ENCODE data around the gene PLAAT2. TPM values are rescaled to one million over a fixed set of nuclear protein-coding genes. Genes with fewer than 3 reads are reported as not detected.
A peak's percentile ranks its signal among the peaks of the same experiment; 100 is the strongest.
"Not testable (repeated sequence)": the region's sequence is repeated elsewhere in the genome, so short reads cannot be mapped to it uniquely, and the experiment has no call there.

The PLAAT2 gene
- total RNA-seq, 2 donors from 2014 or later, result not detected

DNA sequence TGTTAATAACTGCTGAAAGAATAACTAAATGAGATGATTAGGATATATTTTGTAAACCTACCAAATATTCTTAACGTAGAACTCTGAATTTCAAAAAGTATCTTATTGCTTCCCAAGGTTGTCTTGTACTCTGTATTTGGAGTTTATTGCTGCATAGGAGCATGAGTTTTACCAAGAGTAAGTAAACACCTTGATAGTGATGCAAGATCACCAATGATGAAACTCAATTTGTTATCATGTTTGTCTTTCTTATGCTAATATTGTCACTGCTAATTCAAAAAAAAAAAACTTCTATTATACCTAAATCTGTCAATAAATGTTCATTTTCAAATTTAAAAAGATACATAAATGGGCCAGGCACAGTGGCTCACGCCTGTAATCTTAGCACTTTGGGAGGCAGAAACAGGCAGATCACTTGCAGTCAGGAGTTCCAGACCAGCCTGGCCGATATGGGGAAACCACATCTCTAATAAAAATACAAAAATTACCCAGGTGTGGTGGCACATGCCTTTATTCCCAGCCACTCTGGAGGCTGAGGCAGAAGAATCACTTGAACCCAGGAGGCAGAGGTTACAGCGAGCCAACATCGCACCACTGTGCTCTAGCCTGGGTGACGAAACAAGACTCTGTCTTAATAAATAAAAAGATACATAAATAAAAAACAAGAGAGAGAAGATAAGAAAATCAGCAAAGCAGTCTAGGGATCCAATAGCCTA, 23.4 kb upstream of the PLAAT2 start:
- H3K4me3 ChIP-seq (ENCODE audit: low read length), result no peak overlapping the region
- Mint-ChIP-seq H3K9me3 (peaks cover 16% of the 10 kb centered on the region), H3K4me3 (no peak overlapping the region), H3K27ac (no peak overlapping the region), H3K27me3 (ENCODE audit: insufficient read depth) (no peaks in the 10 kb centered on the region), H3K4me1 (no peaks in the 10 kb centered on the region), H3K36me3 (ENCODE audit: low read depth) (peaks cover 52% of the 10 kb centered on the region)
- H3K9ac ChIP-seq (ENCODE audit: extremely low read depth, low read length, poor library complexity, severe bottlenecking), result no peak overlapping the region
- H3K4me1 ChIP-seq (ENCODE audit: control insufficient read depth, insufficient read depth, low read length), result no peaks in the 10 kb centered on the region
- peaks cover 21% of the 10 kb centered on the region for H3K9me3 ChIP-seq (ENCODE audit: control insufficient read depth, low read length)
- H3K36me3 ChIP-seq (ENCODE audit: control insufficient read depth, insufficient read depth, low read length), result peaks cover 14% of the 10 kb centered on the region
- 90 to 97% methylated on average over 2 to 6 of the region's 6 CpGs for whole genome bisulfite sequencing, 2 experiments (ENCODE audit: insufficient coverage in 1 of 2, insufficient read length in 1 of 2)
- H3K27me3 ChIP-seq (ENCODE audit: control insufficient read depth, insufficient read depth, low read length, poor library complexity, severe bottlenecking), result no peaks in the 10 kb centered on the region
- no peak for DNase-seq
- no peak overlapping the region for H3K27ac ChIP-seq (ENCODE audit: low read depth, low read length)
- TF ChIP-seq, protein P1, sequence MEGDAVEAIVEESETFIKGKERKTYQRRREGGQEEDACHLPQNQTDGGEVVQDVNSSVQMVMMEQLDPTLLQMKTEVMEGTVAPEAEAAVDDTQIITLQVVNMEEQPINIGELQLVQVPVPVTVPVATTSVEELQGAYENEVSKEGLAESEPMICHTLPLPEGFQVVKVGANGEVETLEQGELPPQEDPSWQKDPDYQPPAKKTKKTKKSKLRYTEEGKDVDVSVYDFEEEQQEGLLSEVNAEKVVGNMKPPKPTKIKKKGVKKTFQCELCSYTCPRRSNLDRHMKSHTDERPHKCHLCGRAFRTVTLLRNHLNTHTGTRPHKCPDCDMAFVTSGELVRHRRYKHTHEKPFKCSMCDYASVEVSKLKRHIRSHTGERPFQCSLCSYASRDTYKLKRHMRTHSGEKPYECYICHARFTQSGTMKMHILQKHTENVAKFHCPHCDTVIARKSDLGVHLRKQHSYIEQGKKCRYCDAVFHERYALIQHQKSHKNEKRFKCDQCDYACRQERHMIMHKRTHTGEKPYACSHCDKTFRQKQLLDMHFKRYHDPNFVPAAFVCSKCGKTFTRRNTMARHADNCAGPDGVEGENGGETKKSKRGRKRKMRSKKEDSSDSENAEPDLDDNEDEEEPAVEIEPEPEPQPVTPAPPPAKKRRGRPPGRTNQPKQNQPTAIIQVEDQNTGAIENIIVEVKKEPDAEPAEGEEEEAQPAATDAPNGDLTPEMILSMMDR (conservative IDR thresholded peaks at IDR 0.05), result no peak

DNA sequence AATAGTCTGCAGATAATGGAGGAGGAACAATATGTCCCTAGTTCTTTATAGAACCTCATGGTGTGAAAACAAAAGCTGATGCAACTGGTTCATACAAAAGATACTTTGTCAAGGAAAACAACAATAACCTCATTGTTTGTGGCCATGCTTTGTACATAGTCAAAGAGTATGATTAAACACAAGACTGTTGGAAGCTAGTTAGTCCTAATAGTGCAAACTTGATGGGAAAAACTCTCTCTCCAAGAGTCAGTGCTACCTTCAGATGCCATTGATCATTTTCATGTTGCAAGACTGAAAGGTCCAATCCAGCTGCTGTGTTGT, 20.1 kb upstream of the PLAAT2 start:
- H3K27me3 Mint-ChIP-seq (ENCODE audit: insufficient read depth), result no peaks in the 10 kb centered on the region
- DNase-seq, result no peak
- no peak overlapping the region for H3K27ac Mint-ChIP-seq
- no peaks in the 10 kb centered on the region for H3K4me1 ChIP-seq (ENCODE audit: control insufficient read depth, insufficient read depth, low read length)
- H3K4me3 ChIP-seq (ENCODE audit: low read length), result no peak overlapping the region
- no peaks in the 10 kb centered on the region for H3K27me3 ChIP-seq (ENCODE audit: control insufficient read depth, insufficient read depth, low read length, poor library complexity, severe bottlenecking)
- H3K9ac ChIP-seq (ENCODE audit: extremely low read depth, low read length, poor library complexity, severe bottlenecking), result no peak overlapping the region
- H3K4me1 Mint-ChIP-seq, result no peaks in the 10 kb centered on the region
- TF ChIP-seq, protein P1 (conservative IDR thresholded peaks at IDR 0.05), result no peak
- no peak overlapping the region for H3K4me3 Mint-ChIP-seq
- peaks cover 45% of the 10 kb centered on the region for H3K9me3 Mint-ChIP-seq
- H3K27ac ChIP-seq (ENCODE audit: low read depth, low read length), result no peak overlapping the region
- peaks cover 24% of the 10 kb centered on the region for H3K36me3 ChIP-seq (ENCODE audit: control insufficient read depth, insufficient read depth, low read length)
- peaks cover 43% of the 10 kb centered on the region for H3K9me3 ChIP-seq (ENCODE audit: control insufficient read depth, low read length)
- H3K36me3 Mint-ChIP-seq (ENCODE audit: low read depth), result peaks cover 71% of the 10 kb centered on the region

GRCh38 chr11:63581224-63581623, 18.0 kb upstream of the PLAAT2 start:
- H3K36me3 ChIP-seq (ENCODE audit: control insufficient read depth, insufficient read depth, low read length), result peaks cover 24% of the 10 kb centered on the region
- not testable (repeated sequence) for H3K9ac ChIP-seq (ENCODE audit: extremely low read depth, low read length, poor library complexity, severe bottlenecking); H3K4me1 ChIP-seq (ENCODE audit: control insufficient read depth, insufficient read depth, low read length); H3K27ac ChIP-seq (ENCODE audit: low read depth, low read length); H3K27me3 ChIP-seq (ENCODE audit: control insufficient read depth, insufficient read depth, low read length, poor library complexity, severe bottlenecking); H3K4me1 Mint-ChIP-seq; H3K4me3 Mint-ChIP-seq; DNase-seq; H3K27me3 Mint-ChIP-seq (ENCODE audit: insufficient read depth); H3K27ac Mint-ChIP-seq
- H3K4me3 ChIP-seq (ENCODE audit: low read length), result peak overlapping the region; percentile 33
- WGBS, 2 experiments (ENCODE audit: insufficient coverage in 1 of 2, insufficient read length in 1 of 2), result 94 to 100% methylated on average over 4 to 7 of the region's 7 CpGs
- Mint-ChIP-seq H3K36me3 (ENCODE audit: low read depth) (peaks cover 72% of the 10 kb centered on the region), H3K9me3 (peaks cover 52% of the 10 kb centered on the region)
- H3K9me3 ChIP-seq (ENCODE audit: control insufficient read depth, low read length), result peaks cover 43% of the 10 kb centered on the region

DNA sequence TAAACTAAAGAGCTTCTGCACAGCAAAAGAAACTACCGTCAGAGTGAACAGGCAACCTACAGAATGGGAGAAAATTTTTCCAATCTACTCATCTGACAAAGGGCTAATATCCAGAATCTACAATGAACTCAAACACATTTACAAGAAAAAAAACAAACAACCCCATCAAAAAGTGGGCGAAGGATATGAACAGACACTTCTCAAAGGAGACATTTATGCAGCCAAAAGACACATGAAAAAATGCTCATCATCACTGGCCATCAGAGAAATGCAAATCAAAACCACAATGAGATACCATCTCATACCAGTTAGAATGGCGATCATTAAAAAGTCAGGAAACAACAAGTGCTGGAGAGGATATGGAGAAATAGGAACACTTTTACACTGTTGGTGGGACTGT, 15.7 kb upstream of the PLAAT2 start:
- not testable (repeated sequence) for H3K27ac Mint-ChIP-seq; H3K27me3 Mint-ChIP-seq (ENCODE audit: insufficient read depth); H3K27ac ChIP-seq (ENCODE audit: low read depth, low read length); H3K4me1 Mint-ChIP-seq; H3K4me1 ChIP-seq (ENCODE audit: control insufficient read depth, insufficient read depth, low read length); H3K4me3 ChIP-seq (ENCODE audit: low read length); H3K4me3 Mint-ChIP-seq; DNase-seq; H3K27me3 ChIP-seq (ENCODE audit: control insufficient read depth, insufficient read depth, low read length, poor library complexity, severe bottlenecking); H3K9ac ChIP-seq (ENCODE audit: extremely low read depth, low read length, poor library complexity, severe bottlenecking)
- Mint-ChIP-seq H3K36me3 (ENCODE audit: low read depth) (peaks cover 68% of the 10 kb centered on the region), H3K9me3 (peaks cover 52% of the 10 kb centered on the region)
- Histone ChIP-seq H3K36me3 (ENCODE audit: control insufficient read depth, insufficient read depth, low read length) (peaks cover 20% of the 10 kb centered on the region), H3K9me3 (ENCODE audit: control insufficient read depth, low read length) (peaks cover 43% of the 10 kb centered on the region)
- WGBS, 2 experiments (ENCODE audit: insufficient coverage in 1 of 2, insufficient read length in 1 of 2), result no CpG with 5 or more reads among the region's 3 CpGs

Measured in endodermal cell (in vitro differentiated cells).